GM12873 (cell line): ENCODE results near the gene VPS26C.

Source experiments
- TF ChIP-seq, protein P1 (sequence below): IDR thresholded peaks from 2 replicates; pipeline ENCODE4 v1.5.1; 2012; ENCODE audit warnings: low read depth, mild to moderate bottlenecking, moderate library complexity, low read length, control low read depth; ENCODE audit not compliant: insufficient read depth; ENCODE audit errors: missing control alignments

The VPS26C gene

DNA sequence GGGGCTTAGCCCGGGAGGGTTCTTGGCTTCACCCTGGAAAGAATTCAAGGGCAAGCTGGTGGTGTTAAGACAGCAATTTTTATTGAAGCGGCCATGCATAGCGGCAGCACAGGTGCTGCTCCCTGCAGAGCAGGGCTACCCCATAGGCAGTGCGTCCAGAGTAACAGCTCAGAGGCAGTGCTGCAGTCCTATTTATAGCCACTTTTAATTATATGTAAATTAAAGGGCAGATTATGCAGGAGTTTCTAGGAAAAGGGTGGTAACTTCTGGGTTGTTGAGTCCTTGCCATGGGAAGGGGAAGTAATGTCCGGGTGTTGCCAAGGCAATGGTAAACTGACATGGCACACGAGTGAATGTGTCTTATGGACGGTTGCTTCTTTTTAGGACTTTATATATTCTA is 57.0 kb downstream of the VPS26C start:
- TF ChIP-seq, protein P1, sequence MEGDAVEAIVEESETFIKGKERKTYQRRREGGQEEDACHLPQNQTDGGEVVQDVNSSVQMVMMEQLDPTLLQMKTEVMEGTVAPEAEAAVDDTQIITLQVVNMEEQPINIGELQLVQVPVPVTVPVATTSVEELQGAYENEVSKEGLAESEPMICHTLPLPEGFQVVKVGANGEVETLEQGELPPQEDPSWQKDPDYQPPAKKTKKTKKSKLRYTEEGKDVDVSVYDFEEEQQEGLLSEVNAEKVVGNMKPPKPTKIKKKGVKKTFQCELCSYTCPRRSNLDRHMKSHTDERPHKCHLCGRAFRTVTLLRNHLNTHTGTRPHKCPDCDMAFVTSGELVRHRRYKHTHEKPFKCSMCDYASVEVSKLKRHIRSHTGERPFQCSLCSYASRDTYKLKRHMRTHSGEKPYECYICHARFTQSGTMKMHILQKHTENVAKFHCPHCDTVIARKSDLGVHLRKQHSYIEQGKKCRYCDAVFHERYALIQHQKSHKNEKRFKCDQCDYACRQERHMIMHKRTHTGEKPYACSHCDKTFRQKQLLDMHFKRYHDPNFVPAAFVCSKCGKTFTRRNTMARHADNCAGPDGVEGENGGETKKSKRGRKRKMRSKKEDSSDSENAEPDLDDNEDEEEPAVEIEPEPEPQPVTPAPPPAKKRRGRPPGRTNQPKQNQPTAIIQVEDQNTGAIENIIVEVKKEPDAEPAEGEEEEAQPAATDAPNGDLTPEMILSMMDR: no peak

DNA sequence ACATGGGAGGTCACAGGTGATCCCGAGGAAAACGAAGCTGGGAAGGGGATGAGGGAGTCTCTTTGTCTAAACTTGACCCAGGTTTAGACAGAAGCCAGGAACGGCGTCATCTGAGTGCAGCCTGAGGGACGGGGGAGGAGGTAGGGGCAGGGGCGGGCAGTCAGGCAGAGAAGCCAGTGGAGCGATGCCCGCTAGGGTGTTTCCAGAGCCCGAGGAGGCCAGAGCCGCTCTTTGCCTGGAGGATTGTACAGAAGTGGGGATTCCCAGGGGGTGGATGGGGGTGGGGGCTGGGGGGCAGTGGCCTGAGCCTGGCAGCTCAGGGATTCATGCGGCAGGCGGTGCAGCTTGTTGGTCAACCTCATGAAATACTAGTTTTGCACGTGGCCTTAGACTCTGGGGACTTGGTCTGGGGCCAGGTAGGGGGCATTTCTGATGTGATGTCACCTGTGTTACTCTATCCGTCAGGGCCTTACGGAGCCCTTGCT is 58.4 kb downstream of the VPS26C start:
- TF ChIP-seq, protein P1: no peak

DNA sequence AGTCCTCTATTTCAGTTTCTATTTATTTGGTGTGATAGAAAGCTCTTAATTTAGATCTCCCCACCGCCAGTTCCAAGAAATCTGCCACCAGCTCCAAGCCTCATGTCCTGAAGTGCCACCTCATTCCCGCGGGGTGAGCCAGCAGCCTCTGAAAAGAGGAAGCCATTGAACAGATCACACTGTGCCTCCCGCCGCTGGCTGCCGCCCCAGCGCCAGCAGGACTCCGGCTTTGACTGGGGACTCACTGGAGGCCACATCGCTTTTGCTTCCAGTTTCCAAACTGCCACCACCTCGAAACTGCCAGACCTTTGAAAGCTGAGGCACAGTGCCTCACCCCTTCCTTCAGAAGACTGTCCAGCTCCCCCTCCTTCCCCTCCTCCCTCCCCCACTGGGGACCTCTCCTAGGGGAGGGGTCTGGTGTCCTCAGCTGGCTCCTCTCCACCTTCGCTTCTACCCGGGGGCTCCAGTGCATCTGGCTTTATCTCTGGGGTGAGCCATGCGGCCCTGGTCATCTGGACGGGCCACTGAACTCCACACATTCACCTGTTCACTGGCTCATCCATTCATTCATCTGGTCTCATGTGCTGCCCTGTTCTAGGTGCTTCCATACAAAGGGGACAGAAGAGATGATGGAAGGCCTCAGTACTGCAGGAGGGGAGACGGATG is 58.9 kb downstream of the VPS26C start:
- TF ChIP-seq, protein P1: no peak

DNA sequence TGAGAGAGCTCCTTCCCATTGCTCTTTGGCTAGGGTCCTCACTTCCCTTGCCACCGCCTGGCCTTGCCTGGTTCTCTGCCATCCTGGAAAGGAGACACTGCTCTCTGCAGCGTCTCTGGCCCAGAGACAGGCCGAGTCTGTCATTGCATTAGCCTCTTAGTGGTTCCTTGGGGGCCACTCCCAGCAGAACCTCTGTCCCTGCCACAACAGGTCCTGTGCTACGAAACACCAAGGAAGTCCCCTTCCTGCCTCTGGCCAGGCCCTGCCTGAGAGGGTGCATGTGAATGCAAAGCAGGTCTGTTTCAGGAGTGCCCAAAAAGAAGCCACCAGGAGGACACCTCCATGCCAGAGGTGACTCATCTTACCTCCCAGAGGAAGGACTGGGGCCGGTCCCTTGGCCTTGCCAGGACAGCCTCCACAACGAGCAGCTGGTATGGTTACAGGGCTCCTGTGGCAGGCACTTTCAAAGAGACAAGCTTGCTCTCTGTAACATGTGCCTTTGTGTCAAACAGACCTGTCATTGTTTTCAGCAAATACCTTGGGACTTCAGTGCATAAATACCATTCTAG is 59.6 kb downstream of the VPS26C start:
- TF ChIP-seq, protein P1: no peak

DNA sequence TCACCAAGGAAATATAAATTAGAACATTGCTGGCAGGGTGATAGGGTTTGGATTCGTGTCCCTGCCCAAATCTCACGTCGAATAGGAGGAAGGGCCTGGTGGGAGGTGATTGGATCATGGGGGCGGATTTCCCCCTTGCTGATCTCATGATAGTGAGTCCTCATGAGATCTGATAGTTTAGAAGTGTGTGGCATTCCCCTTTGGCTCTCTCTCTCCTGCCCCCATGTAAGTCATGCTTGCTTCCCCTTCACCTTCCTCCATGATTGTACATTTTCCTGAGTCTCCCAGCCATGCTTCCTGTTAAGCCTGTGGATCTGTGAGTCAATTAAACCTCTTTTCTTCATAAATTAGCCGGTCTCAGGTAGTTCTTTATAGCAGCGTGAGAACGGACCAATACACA is 60.6 kb downstream of the VPS26C start:
- TF ChIP-seq, protein P1: no peak

DNA sequence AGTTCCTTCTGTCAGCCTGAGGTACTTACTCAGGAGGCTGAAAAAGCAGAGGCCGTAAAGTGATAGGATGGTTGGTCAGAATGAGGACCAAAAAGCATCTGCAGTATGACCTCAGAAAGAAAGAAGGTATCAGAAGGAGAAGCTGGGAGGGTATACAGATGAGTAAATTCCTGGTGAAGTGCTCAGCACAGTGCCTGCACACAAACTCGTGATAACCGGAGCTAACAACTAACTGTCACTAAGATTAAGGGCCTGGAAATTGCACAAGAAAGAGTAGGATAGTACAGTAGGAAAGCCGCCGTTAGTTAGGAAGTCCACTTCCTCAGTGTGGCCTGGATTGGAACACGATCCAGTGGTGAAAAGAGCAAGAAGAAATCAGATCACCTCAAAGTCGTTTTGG is 62.6 kb downstream of the VPS26C start:
- TF ChIP-seq, protein P1: no peak

DNA sequence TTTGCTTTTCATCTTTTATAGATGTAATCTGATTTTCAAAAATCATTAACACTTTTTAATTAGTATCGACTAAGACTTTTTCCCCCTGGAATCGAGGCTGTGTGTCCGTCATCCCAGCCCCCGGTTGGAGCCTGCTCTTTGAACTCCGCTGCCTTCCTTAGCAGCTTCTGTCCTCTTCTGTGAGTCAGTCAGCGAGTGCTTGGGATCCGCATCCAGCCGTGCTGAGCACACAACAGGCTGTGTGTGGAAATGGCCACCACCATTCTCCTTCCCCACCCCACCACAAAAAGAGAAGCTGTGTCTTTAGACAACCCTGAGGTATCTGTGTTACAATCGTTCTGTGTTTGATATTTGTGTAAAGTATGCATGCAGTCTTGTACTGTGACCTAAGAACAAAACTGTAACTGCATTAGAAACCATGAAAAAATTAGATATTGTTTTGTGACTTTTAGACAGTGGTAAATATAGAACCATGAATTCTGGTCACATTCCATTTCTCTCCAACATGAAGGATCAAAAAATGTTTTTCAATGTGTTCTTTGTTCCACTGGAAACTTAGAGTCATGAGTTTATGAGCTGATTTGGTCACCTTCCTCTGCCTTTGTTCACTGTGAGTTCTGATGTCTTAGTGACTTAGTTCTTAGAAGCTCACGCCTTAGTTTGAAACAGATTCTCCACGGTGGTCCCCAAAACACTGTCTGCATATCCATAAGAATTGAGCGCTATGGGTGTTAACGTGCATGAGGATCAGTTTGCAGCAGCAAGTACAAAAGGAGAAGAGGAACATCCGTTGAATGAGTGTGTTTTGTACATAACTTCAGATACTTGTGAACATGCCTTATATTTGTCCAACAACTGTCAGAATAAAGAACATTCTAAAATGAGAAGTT is 64.7 kb downstream of the VPS26C start:
- TF ChIP-seq, protein P1: no peak
